ENCODE data around the gene TNS2.

DNA sequence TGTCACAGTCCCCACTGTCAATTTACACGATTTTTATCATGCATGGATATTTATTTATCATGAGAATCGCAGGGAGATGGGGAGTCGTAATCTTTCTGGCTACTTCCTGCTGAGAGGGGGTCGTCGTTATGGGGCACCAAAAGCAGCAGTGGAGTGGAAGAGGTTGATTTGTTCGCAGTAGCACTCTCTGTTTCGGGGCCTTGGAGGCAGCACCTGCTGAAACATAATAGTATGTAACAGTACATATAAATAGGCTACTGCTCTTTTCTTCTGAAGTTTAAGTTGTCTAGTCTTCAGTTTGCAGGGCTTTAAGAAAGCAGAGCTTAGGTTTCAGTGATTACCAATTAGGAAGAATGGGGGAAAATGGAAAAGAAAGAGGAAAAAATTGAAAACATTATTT, 57.3 kb downstream of the TNS2 start:
- TF ChIP-seq YY1 (IDR thresholded peaks at IDR 0.05; ENCODE audit: low read depth) (no peak), TAF1 (IDR thresholded peaks at IDR 0.05; ENCODE audit: low read depth) (no peak), RAD21 (IDR thresholded peaks at IDR 0.05; ENCODE audit: low read depth) (no peak), CREB1 (IDR thresholded peaks at IDR 0.05; ENCODE audit: low read depth) (no peak), CEBPB (IDR thresholded peaks at IDR 0.05) (no peak), NFIC (IDR thresholded peaks at IDR 0.05) (no peak), EGR1 (IDR thresholded peaks at IDR 0.05) (no peak), ZBTB7A (IDR thresholded peaks at IDR 0.05; ENCODE audit: low read depth) (no peak), EP300 (IDR thresholded peaks at IDR 0.05; ENCODE audit: borderline replicate concordance) (no peak), TEAD4 (IDR thresholded peaks at IDR 0.05) (no peak), TCF12 (IDR thresholded peaks at IDR 0.05; ENCODE audit: low read depth) (no peak)
- TF ChIP-seq, protein P1, sequence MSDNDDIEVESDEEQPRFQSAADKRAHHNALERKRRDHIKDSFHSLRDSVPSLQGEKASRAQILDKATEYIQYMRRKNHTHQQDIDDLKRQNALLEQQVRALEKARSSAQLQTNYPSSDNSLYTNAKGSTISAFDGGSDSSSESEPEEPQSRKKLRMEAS (IDR thresholded peaks at IDR 0.05), result no peak
- TF ChIP-seq, protein P2, sequence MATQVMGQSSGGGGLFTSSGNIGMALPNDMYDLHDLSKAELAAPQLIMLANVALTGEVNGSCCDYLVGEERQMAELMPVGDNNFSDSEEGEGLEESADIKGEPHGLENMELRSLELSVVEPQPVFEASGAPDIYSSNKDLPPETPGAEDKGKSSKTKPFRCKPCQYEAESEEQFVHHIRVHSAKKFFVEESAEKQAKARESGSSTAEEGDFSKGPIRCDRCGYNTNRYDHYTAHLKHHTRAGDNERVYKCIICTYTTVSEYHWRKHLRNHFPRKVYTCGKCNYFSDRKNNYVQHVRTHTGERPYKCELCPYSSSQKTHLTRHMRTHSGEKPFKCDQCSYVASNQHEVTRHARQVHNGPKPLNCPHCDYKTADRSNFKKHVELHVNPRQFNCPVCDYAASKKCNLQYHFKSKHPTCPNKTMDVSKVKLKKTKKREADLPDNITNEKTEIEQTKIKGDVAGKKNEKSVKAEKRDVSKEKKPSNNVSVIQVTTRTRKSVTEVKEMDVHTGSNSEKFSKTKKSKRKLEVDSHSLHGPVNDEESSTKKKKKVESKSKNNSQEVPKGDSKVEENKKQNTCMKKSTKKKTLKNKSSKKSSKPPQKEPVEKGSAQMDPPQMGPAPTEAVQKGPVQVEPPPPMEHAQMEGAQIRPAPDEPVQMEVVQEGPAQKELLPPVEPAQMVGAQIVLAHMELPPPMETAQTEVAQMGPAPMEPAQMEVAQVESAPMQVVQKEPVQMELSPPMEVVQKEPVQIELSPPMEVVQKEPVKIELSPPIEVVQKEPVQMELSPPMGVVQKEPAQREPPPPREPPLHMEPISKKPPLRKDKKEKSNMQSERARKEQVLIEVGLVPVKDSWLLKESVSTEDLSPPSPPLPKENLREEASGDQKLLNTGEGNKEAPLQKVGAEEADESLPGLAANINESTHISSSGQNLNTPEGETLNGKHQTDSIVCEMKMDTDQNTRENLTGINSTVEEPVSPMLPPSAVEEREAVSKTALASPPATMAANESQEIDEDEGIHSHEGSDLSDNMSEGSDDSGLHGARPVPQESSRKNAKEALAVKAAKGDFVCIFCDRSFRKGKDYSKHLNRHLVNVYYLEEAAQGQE (IDR thresholded peaks at IDR 0.05; ENCODE audit: low read depth), result no peak
- TF ChIP-seq, protein P3, sequence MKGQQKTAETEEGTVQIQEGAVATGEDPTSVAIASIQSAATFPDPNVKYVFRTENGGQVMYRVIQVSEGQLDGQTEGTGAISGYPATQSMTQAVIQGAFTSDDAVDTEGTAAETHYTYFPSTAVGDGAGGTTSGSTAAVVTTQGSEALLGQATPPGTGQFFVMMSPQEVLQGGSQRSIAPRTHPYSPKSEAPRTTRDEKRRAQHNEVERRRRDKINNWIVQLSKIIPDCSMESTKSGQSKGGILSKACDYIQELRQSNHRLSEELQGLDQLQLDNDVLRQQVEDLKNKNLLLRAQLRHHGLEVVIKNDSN (IDR thresholded peaks at IDR 0.05), result no peak
